NCI-H2171 treated with DMSO at 0.1 percent for 48 hours (cell line): ENCODE measurements around the gene TXN.

Source experiments
- DNase-seq: peaks from one replicate; lab custom pipeline; 2025; lab: John Stamatoyannopoulos, UW

The TXN gene

GRCh38 chr9:110256380-110257096 lies at the start of gene TXN:
Gene TXN (minus strand): TSS chr9:110256507. CDS start chr9:110256435, 72 bp downstream.
- DNase-seq: peak; percentile 83

GRCh38 chr9:110303133-110303532 lies 46.8 kb upstream of the TXN start:
- DNase-seq: no peak

- no peak for DNase-seq
These were observed 41.8 kb upstream of the TXN start for GRCh38 chr9:110298043-110298605.

- DNase-seq: no peak
These were observed 36.9 kb upstream of the TXN start for GRCh38 chr9:110293248-110293647.

- DNase-seq: no peak
These were observed 35.7 kb upstream of the TXN start for GRCh38 chr9:110291921-110292557.

GRCh38 chr9:110290001-110290400 lies 33.7 kb upstream of the TXN start:
- peak; percentile 67 for DNase-seq

GRCh38 chr9:110288503-110288902 lies 32.2 kb upstream of the TXN start:
- DNase-seq: no peak

GRCh38 chr9:110287289-110287680 lies 31.0 kb upstream of the TXN start:
- DNase-seq: no peak

GRCh38 chr9:110284211-110284844 lies 28.0 kb upstream of the TXN start:
- DNase-seq: no peak

GRCh38 chr9:110283751-110284150 lies 27.4 kb upstream of the TXN start:
- peak; percentile 74 for DNase-seq

- no peak for DNase-seq
These were observed 26.4 kb upstream of the TXN start for GRCh38 chr9:110282739-110283081.

- no peak for DNase-seq
These were observed 25.9 kb upstream of the TXN start for GRCh38 chr9:110282018-110282738.

GRCh38 chr9:110278080-110278707 lies 21.9 kb upstream of the TXN start:
- no peak for DNase-seq

- DNase-seq: peak; percentile 17
These were observed 20.5 kb upstream of the TXN start for GRCh38 chr9:110276781-110277180.

GRCh38 chr9:110270211-110270995 lies 14.1 kb upstream of the TXN start:
- no peak for DNase-seq

- no peak for DNase-seq
These were observed 10.5 kb upstream of the TXN start for GRCh38 chr9:110266795-110267194.

GRCh38 chr9:110261632-110262031 lies 5.3 kb upstream of the TXN start:
- DNase-seq: no peak

GRCh38 chr9:110260911-110261310 lies 4.6 kb upstream of the TXN start:
- no peak for DNase-seq

GRCh38 chr9:110259566-110259965 lies 3.3 kb upstream of the TXN start:
- DNase-seq: no peak

GRCh38 chr9:110258690-110259091 lies 2.4 kb upstream of the TXN start:
- no peak for DNase-seq

GRCh38 chr9:110257956-110258355 lies 1.6 kb upstream of the TXN start:
- no peak for DNase-seq
